Mucosa of stomach (tissue), 1 donor: ENCODE results near the gene LRCH3.
"Not testable (repeated sequence)": the region's sequence is repeated elsewhere in the genome, so short reads cannot be mapped to it uniquely, and the experiment has no call there.

Experiments used
- H3K27me3 ChIP-seq: one replicate; pipeline ENCODE4 v1.7.0; 2013; ENCODE audit warnings: mild to moderate bottlenecking, low read length; ENCODE audit not compliant: control insufficient read depth, insufficient read depth
- H3K36me3 ChIP-seq: one replicate; pipeline ENCODE4 v1.7.0; 2013; ENCODE audit warnings: low read length; ENCODE audit not compliant: control insufficient read depth, insufficient read depth
- H3K4me1 ChIP-seq: one replicate; pipeline ENCODE4 v1.7.0; 2013; ENCODE audit warnings: mild to moderate bottlenecking, low read length; ENCODE audit not compliant: control insufficient read depth, insufficient read depth
- H3K4me3 ChIP-seq: one replicate; pipeline ENCODE4 v1.7.0; 2013; ENCODE audit warnings: low read length
- H3K9ac ChIP-seq: one replicate; pipeline ENCODE4 v1.7.0; 2013; ENCODE audit warnings: mild to moderate bottlenecking, low read length, moderate library complexity
- H3K9me3 ChIP-seq: one replicate; pipeline ENCODE4 v1.7.0; 2013; ENCODE audit warnings: mild to moderate bottlenecking, low read length, moderate library complexity; ENCODE audit not compliant: control insufficient read depth
- donor health status: Pancreatic carcinoma.

LRCH3 gene

DNA sequence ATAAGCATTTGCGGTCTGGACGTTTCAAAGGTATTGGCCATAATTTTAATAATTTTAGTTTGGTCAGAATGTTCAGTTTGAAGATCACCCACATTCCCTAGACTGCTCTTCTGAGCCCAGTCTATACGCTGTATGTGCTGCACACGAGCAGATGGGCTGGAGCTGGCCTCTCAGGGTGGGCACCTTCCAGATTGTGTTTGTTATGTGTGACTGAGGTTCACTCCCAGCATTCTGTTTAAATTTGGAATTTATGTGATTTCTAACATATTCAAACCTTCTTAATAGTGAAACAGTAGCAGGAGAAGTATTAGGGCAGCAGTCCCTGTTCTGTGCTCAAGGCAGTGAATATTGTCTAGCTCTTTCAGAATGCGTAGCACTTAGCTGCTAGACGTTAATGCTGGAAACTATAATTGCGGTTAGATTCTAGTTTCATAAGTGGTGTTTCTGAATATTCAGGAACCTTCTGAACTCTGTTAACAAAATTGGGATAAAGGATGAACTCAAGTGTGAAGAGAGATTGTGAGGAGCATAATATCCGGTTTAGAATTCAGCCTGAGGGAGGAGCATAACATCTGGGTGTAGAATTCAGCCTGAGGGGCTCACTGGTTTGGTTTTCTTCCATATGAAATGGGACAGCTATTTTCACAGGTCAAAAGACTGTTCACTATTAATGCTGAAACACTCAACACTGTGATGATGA lies 90.4 kb downstream of the LRCH3 start:
- Histone ChIP-seq H3K9me3 (no peaks in the 10 kb centered on the region), H3K4me1 (no peaks in the 10 kb centered on the region), H3K4me3 (no peak overlapping the region), H3K27me3 (no peaks in the 10 kb centered on the region), H3K36me3 (no peaks in the 10 kb centered on the region), H3K9ac (no peak overlapping the region)

DNA sequence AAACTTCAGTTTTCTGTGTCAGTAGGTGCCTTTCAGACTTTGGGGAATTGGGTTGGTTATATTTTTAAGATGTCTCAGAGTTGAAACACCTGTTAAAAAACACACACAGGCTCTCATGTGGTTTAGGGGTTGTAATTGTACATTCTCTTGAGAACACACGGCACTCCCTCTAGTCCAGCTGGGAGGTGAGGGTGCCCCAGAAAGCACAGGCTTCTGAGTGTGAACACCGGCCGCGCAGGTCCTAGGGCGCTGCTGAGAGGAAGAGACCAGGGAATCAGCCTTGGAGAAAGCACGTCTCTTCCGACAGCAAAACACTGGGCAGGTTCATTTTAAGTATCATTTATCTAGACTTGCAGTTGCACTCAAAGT lies 90.9 kb downstream of the LRCH3 start:
- no peak overlapping the region for H3K9ac ChIP-seq
- no peaks in the 10 kb centered on the region for H3K4me1 ChIP-seq
- no peaks in the 10 kb centered on the region for H3K36me3 ChIP-seq
- H3K9me3 ChIP-seq, result no peaks in the 10 kb centered on the region
- H3K27me3 ChIP-seq, result no peaks in the 10 kb centered on the region
- H3K4me3 ChIP-seq, result no peak overlapping the region

DNA sequence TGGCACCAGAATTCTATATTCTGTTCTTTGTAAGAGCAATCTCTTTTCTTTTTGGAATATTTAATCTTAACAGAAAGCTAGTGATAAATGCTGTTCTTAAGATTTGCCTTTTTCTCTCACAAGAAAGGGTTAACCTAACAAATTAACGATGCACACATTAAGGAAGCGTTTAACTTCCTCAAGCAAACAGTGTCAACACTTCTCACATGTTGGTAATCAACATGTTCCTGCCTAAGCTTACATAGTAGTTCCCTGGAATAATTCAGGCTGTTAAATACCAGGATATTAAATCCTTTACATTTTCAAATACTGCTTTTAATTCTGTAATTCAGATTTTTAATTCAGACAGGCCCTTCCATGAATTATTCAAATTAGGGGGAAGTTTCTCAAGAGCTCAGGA lies 91.5 kb downstream of the LRCH3 start:
- Histone ChIP-seq H3K9me3 (no peaks in the 10 kb centered on the region), H3K27me3 (no peaks in the 10 kb centered on the region), H3K4me1 (no peaks in the 10 kb centered on the region), H3K9ac (no peak overlapping the region), H3K36me3 (no peaks in the 10 kb centered on the region), H3K4me3 (no peak overlapping the region)

DNA sequence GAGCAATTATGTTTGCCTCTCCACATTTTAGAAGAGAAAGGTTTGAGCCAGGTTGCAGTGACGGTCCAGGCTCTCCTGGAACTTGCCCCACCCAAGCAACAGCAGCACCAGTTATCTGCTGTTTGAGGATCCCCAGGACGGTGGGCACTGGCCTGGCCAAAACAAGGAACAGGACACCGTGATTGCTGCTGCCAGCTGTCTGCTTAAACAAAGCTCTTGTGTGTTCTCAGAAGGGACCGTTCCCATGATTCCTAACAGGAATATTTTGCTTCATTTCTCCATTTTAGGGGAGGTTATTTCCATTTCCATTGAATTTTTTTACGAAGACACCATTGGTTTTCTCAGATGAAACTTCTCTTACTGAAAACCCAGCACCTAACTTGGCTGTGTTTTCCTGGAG lies 92.5 kb downstream of the LRCH3 start:
- H3K4me3 ChIP-seq, result no peak overlapping the region
- H3K36me3 ChIP-seq, result no peaks in the 10 kb centered on the region
- H3K4me1 ChIP-seq, result no peaks in the 10 kb centered on the region
- H3K27me3 ChIP-seq, result no peaks in the 10 kb centered on the region
- H3K9ac ChIP-seq, result no peak overlapping the region
- no peaks in the 10 kb centered on the region for H3K9me3 ChIP-seq

DNA sequence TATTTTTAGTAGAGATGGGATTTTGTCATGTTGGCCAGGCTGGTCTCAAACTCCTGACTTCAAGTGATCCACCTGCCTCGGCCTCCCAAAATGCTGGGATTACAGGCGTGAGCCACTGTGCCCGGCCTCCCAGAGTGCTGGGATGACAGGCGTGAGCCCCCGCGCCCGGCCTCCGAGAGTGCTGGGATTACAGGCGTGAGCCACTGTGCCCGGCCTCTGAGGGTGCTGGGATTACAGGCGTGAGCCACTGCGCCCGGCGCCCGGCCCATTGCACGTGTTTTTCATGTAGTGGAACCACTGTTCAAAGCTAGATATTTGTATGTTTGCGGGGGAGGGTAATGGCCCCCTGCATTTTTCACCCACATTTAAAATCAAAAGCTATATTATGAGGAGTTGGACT lies 93.3 kb downstream of the LRCH3 start:
- not testable (repeated sequence) for H3K27me3 ChIP-seq, H3K4me1 ChIP-seq, H3K9me3 ChIP-seq, H3K9ac ChIP-seq, H3K36me3 ChIP-seq, H3K4me3 ChIP-seq

DNA sequence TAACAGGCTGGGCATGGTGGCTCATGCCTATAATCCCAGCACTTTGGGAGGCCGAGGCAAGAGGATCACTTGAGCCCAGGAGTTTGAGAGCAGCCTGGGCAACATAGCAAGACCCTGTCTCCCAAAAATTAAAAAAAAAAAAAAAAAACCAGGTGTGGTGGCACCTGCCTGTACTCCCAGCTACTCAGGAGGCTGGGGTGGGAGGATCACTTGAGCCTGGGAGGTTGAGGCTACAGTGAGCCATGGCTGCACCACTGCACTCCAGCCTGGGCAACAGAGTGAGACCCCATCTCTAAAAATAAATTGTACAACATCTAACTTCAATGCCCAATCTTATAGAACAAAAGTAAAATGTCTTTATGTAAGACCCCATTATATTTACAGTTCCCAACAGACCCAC lies 95.0 kb downstream of the LRCH3 start:
- not testable (repeated sequence) for H3K9ac ChIP-seq, H3K36me3 ChIP-seq, H3K27me3 ChIP-seq, H3K4me1 ChIP-seq, H3K9me3 ChIP-seq, H3K4me3 ChIP-seq

DNA sequence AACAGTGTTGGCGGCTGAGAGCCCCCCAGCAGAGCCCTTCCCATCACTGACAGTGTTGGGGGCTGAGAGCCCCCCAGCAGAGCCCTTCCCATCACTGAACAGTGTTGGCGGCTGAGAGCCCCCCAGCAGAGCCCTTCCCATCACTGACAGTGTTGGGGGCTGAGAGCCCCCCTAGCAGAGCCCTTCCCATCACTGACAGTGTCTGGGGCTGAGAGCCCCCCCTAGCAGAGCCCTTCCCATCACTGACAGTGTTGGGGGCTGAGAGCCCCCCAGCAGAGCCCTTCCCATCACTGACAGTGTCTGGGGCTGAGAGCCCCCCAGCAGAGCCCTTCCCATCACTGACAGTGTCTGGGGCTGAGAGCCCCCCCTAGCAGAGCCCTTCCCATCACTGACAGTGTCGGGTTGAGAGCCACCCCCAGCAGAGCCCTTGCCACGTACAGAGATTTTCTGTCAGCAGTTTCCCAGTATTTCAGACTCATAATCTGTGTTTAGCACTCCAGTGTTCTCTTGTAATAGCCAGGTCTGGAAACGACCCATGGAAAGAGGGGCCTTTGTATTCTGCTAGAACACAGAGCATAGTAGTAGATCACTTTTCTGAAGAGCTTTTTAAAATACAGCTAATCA lies 96.5 kb downstream of the LRCH3 start:
- not testable (repeated sequence) for H3K36me3 ChIP-seq, H3K9ac ChIP-seq, H3K4me3 ChIP-seq, H3K4me1 ChIP-seq, H3K27me3 ChIP-seq, H3K9me3 ChIP-seq

DNA sequence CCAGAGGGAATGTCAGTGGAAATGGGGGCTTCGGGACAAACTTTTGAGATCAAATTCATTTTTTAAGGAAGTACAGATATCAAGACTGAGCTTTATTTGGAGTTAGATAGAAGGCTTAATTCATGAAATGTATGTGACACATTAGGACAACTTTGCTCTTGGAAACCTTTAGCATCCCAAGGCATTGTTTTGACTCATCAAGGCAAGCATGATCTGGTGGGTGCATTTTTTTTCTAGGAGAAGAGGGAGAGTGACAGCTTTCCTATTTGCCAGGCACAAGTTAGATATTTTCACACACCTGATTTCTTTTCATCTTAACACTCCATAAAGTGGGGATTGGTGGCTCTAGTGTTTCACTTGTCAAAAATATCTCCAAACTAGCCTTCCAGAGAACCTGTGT lies 97.5 kb downstream of the LRCH3 start:
- Histone ChIP-seq H3K9me3 (no peaks in the 10 kb centered on the region), H3K36me3 (no peaks in the 10 kb centered on the region), H3K27me3 (no peaks in the 10 kb centered on the region), H3K9ac (no peak overlapping the region), H3K4me3 (no peak overlapping the region), H3K4me1 (no peaks in the 10 kb centered on the region)

DNA sequence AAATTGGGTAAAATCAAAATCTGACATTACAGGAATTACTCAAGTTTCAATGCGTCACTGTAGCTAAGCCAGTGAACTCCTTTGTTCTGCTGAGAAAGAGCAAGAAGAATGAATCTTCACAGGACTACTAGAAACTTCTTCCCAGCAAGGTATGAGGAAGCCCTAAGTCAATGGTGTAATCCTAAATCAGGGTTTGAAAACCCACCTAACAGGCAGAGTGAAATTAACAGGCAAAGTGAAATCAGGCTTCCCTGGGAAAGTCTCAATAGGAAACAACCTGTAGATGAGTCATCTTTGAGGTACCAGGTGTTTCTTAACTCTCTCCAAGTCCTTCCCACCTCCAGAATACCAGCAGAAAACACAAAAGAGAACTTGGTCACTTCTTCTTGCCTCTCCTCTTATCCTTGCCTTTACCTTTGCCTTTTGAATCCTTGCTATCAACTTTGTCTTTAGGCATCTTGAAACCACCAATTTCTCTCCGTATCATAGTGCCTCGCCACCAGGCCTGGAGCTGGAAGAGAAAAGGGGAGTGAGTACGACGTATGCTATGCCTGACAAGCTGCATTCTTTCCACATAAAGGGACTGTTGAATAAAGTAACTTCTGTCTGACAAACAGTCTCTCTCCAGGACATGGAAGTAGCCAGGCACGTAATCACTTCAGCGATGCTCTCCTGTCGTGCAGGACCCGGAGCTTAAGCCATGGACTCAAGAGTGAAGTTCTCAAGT lies 98.3 kb downstream of the LRCH3 start:
- no peak overlapping the region for H3K9ac ChIP-seq
- no peaks in the 10 kb centered on the region for H3K4me1 ChIP-seq
- H3K36me3 ChIP-seq, result no peaks in the 10 kb centered on the region
- no peaks in the 10 kb centered on the region for H3K27me3 ChIP-seq
- no peaks in the 10 kb centered on the region for H3K9me3 ChIP-seq
- H3K4me3 ChIP-seq, result no peak overlapping the region

DNA sequence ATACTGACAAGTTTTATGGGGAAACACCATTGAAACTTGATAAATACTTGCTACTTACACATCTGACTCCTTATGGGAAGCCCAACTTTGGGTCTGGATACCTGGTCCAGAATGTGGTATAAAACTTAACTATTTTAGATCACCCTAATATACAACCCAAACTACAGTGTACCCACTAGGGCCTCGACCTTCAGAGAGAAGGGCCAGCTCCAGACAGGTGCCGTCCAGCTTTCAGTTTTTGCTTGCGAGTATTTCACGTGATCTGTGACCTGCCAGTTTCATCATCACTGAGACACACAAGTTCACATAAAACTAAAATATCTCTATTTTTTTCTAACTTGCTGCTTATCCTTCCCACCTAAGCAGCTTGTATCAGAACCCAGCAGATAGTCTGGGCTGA lies 99.6 kb downstream of the LRCH3 start:
- Histone ChIP-seq H3K9me3 (no peaks in the 10 kb centered on the region), H3K9ac (no peak overlapping the region), H3K27me3 (no peaks in the 10 kb centered on the region), H3K36me3 (no peaks in the 10 kb centered on the region), H3K4me1 (no peaks in the 10 kb centered on the region), H3K4me3 (no peak overlapping the region)

DNA sequence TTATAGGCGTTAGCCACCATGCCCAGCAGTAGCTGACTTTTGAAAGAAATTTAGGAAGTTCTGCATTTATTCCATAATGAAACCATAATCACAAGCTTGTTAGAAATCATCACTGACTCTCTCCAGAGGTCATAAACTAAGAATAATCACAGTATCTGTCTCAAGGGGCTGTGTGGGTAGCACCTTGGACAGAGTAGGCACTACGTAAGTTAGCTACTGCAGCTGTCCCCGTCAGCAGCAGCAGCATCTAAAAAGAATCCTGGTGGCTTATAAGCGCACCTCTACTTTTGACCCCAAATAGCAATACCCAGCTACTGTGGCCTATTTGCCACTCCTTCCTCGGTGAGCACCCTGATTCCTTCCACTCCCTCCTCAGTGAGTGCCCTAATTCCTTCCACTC lies 101.1 kb downstream of the LRCH3 start:
- Histone ChIP-seq H3K36me3 (no peaks in the 10 kb centered on the region), H3K4me1 (no peaks in the 10 kb centered on the region), H3K4me3 (no peak overlapping the region), H3K9ac (no peak overlapping the region), H3K9me3 (no peaks in the 10 kb centered on the region), H3K27me3 (no peaks in the 10 kb centered on the region)

DNA sequence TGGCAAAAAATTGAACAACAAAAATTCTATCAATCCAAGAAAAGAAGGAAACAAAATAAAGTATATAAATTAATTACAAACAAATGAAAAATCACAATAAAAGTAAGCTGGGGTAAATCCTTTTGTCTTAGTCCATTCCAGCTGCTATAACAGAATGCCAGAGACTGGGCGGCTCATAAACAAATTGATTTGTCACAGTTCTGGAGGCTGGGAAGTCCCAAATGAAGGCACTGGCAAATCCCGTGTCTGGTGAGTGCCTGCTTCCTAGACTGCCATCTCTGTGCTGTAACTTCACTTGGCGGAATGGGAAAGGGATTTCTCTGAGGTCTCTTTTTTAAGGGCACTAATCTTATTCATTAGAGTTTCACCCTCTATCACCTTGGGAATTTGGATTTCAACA lies 105.4 kb downstream of the LRCH3 start:
- Histone ChIP-seq H3K9me3 (no peaks in the 10 kb centered on the region), H3K9ac (no peak overlapping the region), H3K36me3 (no peaks in the 10 kb centered on the region), H3K4me1 (no peaks in the 10 kb centered on the region), H3K27me3 (no peaks in the 10 kb centered on the region), H3K4me3 (no peak overlapping the region)
